CD14-positive monocyte (primary cell): Measurements from ENCODE around the gene MCC. TPM values are rescaled to one million over a fixed set of nuclear protein-coding genes. Genes with fewer than 3 reads are reported as not detected.

ENCODE experiments used
- DNase-seq, 3 donors: peaks; one replicate each; pipeline ENCODE4 v3.0.0-alpha.2; 2011 to 2022
- H2AFZ ChIP-seq: 2 replicates; pipeline ENCODE4 v1.6.0; 2012; ENCODE audit warnings: mild to moderate bottlenecking, low read depth, low read length, inconsistent platforms; ENCODE audit not compliant: insufficient read depth, poor library complexity, severe bottlenecking
- H3K27ac ChIP-seq, 2 donors: 1 replicate in 1 of 2; 2 replicates in 1 of 2; pipeline ENCODE4 v1.5.1; 2012 to 2013; ENCODE audit warnings: low read length in 2 of 2, control low read depth in 1 of 2, inconsistent platforms in 1 of 2, low read depth in 1 of 2, mild to moderate bottlenecking in 1 of 2
- H3K27me3 ChIP-seq, 2 donors: one replicate each; pipeline versions ENCODE4 v1.6.0 to v1.6.1; 2011 to 2013; ENCODE audit warnings: low read length in 2 of 2; ENCODE audit not compliant: control insufficient read depth in 2 of 2, insufficient read depth in 2 of 2
- H3K36me3 ChIP-seq, 2 donors: replicated peaks in 1 of 2; 1 replicate in 1 of 2; 2 replicates in 1 of 2; pipeline versions ENCODE4 v1.5.1 to v1.6.1; 2012 to 2013; ENCODE audit warnings: low read length in 2 of 2, control low read depth in 1 of 2, inconsistent platforms in 1 of 2, mild to moderate bottlenecking in 1 of 2; ENCODE audit not compliant: insufficient read depth in 2 of 2, control insufficient read depth in 1 of 2
- H3K4me1 ChIP-seq, 2 donors: 1 replicate in 1 of 2; 2 replicates in 1 of 2; pipeline versions ENCODE4 v1.5.1 to v1.6.1; 2012 to 2013; ENCODE audit warnings: low read length in 2 of 2, control low read depth in 1 of 2, inconsistent platforms in 1 of 2, mild to moderate bottlenecking in 1 of 2, moderate library complexity in 1 of 2; ENCODE audit not compliant: insufficient read depth in 2 of 2, control insufficient read depth in 1 of 2
- H3K4me2 ChIP-seq: replicated peaks from 2 replicates; pipeline ENCODE3; 2012; ENCODE audit warnings: low read length, moderate library complexity, mild to moderate bottlenecking; ENCODE audit not compliant: poor library complexity, severe bottlenecking; ENCODE audit errors: extremely low read depth
- H3K4me3 ChIP-seq, 3 experiments: fragments of 200-600 bp in 1 of 3; sonication (generic) in 1 of 3; replicated peaks in 1 of 3; 1 replicate in 2 of 3; 2 replicates in 1 of 3; pipeline ENCODE4 v1.5.1; 2011 to 2013; ENCODE audit warnings: low read length in 3 of 3, mild to moderate bottlenecking in 3 of 3, control low read depth in 2 of 3, low read depth in 2 of 3, inconsistent platforms in 1 of 3, moderate library complexity in 1 of 3
- H3K79me2 ChIP-seq: 2 replicates; pipeline ENCODE4 v1.6.0; 2012; ENCODE audit warnings: mild to moderate bottlenecking, control low read depth, inconsistent platforms, low read length, moderate library complexity; ENCODE audit not compliant: insufficient read depth
- H3K9ac ChIP-seq: 2 replicates; pipeline ENCODE4 v1.6.0; 2017; ENCODE audit warnings: low read length, mild to moderate bottlenecking; ENCODE audit not compliant: insufficient read depth, poor library complexity, severe bottlenecking
- H3K9me3 ChIP-seq, 2 donors: replicated peaks in 1 of 2; 1 replicate in 1 of 2; 2 replicates in 1 of 2; pipeline versions ENCODE4 v1.5.1 to v1.6.1; 2012 to 2013; ENCODE audit warnings: low read length in 2 of 2, control low read depth in 1 of 2; ENCODE audit not compliant: control insufficient read depth in 1 of 2, insufficient read depth in 1 of 2
- H4K20me1 ChIP-seq: 2 replicates; pipeline ENCODE4 v1.6.0; 2012; ENCODE audit warnings: mild to moderate bottlenecking, low read length, control low read depth, moderate library complexity; ENCODE audit not compliant: insufficient read depth
- H3K27ac Mint-ChIP-seq, 7 donors: one replicate each; pipeline ENCODE4 v1.8.0; 2020; ENCODE audit warnings: mild to moderate bottlenecking in 7 of 7, mixed read lengths in 7 of 7, moderate library complexity in 6 of 7, inconsistent platforms in 2 of 7
- H3K27me3 Mint-ChIP-seq, 3 donors: one replicate each; pipeline ENCODE4 v1.8.0; 2021 to 2022; ENCODE audit warnings: low read depth in 3 of 3, mild to moderate bottlenecking in 3 of 3, mixed read lengths in 3 of 3, moderate library complexity in 3 of 3, inconsistent platforms in 1 of 3
- H3K36me3 Mint-ChIP-seq, 2 donors: one replicate each; pipeline ENCODE4 v1.8.0; 2020; ENCODE audit warnings: mixed read lengths in 2 of 2, inconsistent platforms in 1 of 2, mild to moderate bottlenecking in 1 of 2
- H3K4me1 Mint-ChIP-seq: one replicate; pipeline ENCODE4 v1.8.0; 2020; ENCODE audit warnings: mild to moderate bottlenecking, mixed read lengths
- H3K4me3 Mint-ChIP-seq, 2 donors: one replicate each; pipeline ENCODE4 v1.8.0; 2020; ENCODE audit warnings: mild to moderate bottlenecking in 2 of 2, mixed read lengths in 2 of 2, moderate library complexity in 1 of 2
- H3K9me3 Mint-ChIP-seq, 7 donors: one replicate each; pipeline ENCODE4 v1.8.0; 2020 to 2022; ENCODE audit warnings: mixed read lengths in 7 of 7, mild to moderate bottlenecking in 6 of 7, moderate library complexity in 6 of 7, inconsistent platforms in 2 of 7
- WGBS: methylation state at CpG from one replicate; pipeline ENCODE4 v1.1.5; 2013; ENCODE audit warnings: missing lambda C conversion rate; ENCODE audit not compliant: insufficient coverage; 5-methylcytosine and 5-hydroxymethylcytosine counted together
- intact Hi-C, 2 donors: fragments of 100-400 bp; cut with micrococcal nuclease; formaldehyde crosslinking; loops; one replicate each; pipeline versions ENCODE4 v1.15.0 to v1.15.1; 2023
- polyA plus RNA-seq, 3 donors: library from polyadenylated mRNA; depleted of rRNA in 1 of 3; unstranded in 2 of 3; stranded (reverse) in 1 of 3; fragments of 300-500 nt in 2 of 3; fragments of >200 nt in 1 of 3; fragmentation: Illumina TruSeq in 2 of 3; gene quantifications; 1 replicate in 2 of 3; 2 replicates in 1 of 3; pipeline ENCODE4 v1.2.3, GENCODE V29; 2012 to 2021
- TF ChIP-seq, protein P1 (sequence below): fragments of 200-600 bp; IDR thresholded peaks from one replicate; pipeline ENCODE4 v1.8.0; 2022; ENCODE audit warnings: antibody characterized with exemption, mild to moderate bottlenecking

The MCC gene
- polyA plus RNA-seq, 3 donors = 0.09 TPM; not detected in 2

DNA sequence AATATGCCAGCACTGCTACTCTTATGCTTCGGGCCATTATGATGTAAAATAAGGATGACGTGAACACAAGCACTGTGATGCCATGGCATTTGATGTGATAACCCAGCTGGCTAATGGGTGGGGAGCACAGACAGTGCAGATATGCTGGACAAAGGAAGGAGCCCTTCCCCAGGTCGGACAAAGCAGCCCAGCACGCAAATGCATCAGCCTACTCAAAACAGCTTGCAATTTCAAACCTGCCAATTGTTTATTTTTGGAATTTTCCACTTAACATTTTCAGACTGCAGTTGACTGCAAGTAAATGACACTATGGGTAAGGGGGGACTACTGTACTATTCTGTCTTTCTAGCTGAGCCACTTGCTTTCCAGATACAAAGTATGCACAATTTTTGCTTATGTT lies 330.4 kb downstream of the MCC start:
- Mint-ChIP-seq H3K4me3 (no peak overlapping the region), H3K27ac (no peak overlapping the region), H3K36me3 (no peaks in the 10 kb centered on the region), H3K27me3 (peaks cover 4 to 7% (median 4%) of the 10 kb centered on the region in 3 donors), H3K4me1 (no peaks in the 10 kb centered on the region), H3K9me3 (peaks cover 0 to 3% (median 0%) of the 10 kb centered on the region in 7 donors)
- Histone ChIP-seq H2AFZ (no peak overlapping the region), H3K79me2 (no peaks in the 10 kb centered on the region), H3K9me3 (no peaks in the 10 kb centered on the region), H4K20me1 (no peaks in the 10 kb centered on the region), H3K4me1 (no peaks in the 10 kb centered on the region), H3K27me3 (peaks cover 0 to 3% of the 10 kb centered on the region in 2 donors), H3K27ac (no peak overlapping the region), H3K4me3 (no peak overlapping the region), H3K4me2 (no peak overlapping the region), H3K9ac (no peak overlapping the region), H3K36me3 (no peaks in the 10 kb centered on the region)
- no CpG with 5 or more reads among the region's 4 CpGs for WGBS
- TF ChIP-seq, protein P1, sequence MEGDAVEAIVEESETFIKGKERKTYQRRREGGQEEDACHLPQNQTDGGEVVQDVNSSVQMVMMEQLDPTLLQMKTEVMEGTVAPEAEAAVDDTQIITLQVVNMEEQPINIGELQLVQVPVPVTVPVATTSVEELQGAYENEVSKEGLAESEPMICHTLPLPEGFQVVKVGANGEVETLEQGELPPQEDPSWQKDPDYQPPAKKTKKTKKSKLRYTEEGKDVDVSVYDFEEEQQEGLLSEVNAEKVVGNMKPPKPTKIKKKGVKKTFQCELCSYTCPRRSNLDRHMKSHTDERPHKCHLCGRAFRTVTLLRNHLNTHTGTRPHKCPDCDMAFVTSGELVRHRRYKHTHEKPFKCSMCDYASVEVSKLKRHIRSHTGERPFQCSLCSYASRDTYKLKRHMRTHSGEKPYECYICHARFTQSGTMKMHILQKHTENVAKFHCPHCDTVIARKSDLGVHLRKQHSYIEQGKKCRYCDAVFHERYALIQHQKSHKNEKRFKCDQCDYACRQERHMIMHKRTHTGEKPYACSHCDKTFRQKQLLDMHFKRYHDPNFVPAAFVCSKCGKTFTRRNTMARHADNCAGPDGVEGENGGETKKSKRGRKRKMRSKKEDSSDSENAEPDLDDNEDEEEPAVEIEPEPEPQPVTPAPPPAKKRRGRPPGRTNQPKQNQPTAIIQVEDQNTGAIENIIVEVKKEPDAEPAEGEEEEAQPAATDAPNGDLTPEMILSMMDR = no peak
- intact Hi-C loops = no loop called here
- no peak for DNase-seq

DNA sequence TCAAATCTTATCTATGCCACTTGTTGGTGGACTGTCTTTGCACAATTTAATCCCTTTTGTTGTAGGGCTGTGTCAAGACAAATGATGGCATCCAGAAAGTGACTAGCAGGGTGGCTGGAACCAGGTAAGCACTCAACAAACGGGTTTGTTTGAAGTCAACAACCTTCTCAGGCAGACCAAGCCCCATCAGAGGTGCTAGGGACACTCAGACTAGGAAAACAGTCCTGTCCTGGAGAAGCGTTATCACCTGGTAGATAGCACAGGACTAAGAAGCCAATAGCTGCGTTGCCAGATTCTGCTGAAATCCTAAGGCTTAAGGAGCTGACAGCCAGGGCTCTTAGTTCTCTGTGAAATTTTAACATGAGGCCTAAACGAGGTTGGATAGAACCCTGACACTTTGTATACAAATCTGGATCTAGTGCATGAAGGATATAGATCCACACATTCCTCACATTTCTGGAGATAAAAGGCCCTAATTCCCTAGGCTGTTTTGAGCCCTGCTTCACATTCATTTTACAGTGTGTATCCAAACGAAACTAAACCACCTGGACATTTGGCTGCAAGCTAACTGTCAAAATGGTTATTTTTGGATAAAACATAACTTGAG lies 331.9 kb downstream of the MCC start:
- Mint-ChIP-seq H3K9me3 (peaks cover 0 to 3% (median 0%) of the 10 kb centered on the region in 7 donors), H3K27me3 (peaks cover 3 to 4% (median 4%) of the 10 kb centered on the region in 3 donors), H3K4me1 (no peaks in the 10 kb centered on the region), H3K4me3 (no peak overlapping the region), H3K36me3 (no peaks in the 10 kb centered on the region), H3K27ac (no peak overlapping the region)
- Histone ChIP-seq H3K9ac (no peak overlapping the region), H3K4me3 (no peak overlapping the region), H3K36me3 (no peaks in the 10 kb centered on the region), H3K27ac (no peak overlapping the region), H3K4me2 (no peak overlapping the region), H3K4me1 (no peaks in the 10 kb centered on the region), H2AFZ (no peak overlapping the region), H4K20me1 (no peaks in the 10 kb centered on the region), H3K79me2 (no peaks in the 10 kb centered on the region), H3K9me3 (no peaks in the 10 kb centered on the region), H3K27me3 (peaks cover 0 to 3% of the 10 kb centered on the region in 2 donors)
- intact Hi-C loops = no loop called here
- 96% methylated on average over 3 of the region's 5 CpGs for WGBS
- TF ChIP-seq, protein P1 = no peak
- DNase-seq = no peak
